ENCODE measurements around the gene DNAJB8. TPM values are rescaled to one million over a fixed set of nuclear protein-coding genes. Genes with fewer than 3 reads are reported as not detected.

Gene DNAJB8
- total RNA-seq, 2 experiments from 2014 or later = not detected

DNA sequence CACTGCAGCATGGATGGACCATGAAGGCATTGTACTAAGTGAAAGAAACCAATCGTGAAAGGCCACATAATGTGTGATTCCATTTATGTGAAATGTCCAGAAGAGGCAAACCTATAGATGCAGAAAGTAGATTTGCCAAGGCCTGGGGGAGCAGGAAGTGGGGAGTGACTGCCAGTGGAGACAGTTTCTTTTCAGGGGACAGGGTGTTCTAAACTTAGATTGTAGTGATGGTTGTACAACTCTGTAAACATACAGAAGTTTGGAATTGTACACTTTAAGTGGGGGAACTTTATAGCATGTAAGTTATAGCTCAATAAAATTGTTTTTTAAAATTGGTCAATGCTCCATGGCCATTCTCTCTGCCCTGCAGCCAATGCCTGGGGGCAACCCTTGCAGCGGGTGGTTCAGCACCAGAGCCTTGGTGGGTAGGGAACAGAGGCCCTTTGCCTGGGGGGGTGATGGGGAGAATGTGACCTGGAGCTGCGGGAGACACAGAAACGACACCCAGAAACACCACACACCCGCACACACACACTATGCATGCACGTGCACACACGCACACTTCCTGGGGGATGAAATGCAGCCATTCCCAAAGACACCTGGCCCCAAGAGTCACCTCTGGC is 43.1 kb downstream of the DNAJB8 start:
- Histone ChIP-seq H3K27ac (ENCODE audit: low read depth, low read length, poor library complexity, severe bottlenecking) (no peak overlapping the region), H3K9me3 (ENCODE audit: low read length) (no peaks in the 10 kb centered on the region), H3K4me3 (ENCODE audit: low read depth, low read length, poor library complexity, severe bottlenecking) (no peak overlapping the region), H3K36me3 (ENCODE audit: insufficient read depth, low read length) (no peaks in the 10 kb centered on the region), H3K9me2 (ENCODE audit: insufficient read depth, low read length) (no peaks in the 10 kb centered on the region), H4K20me1 (ENCODE audit: insufficient read depth, low read length) (no peaks in the 10 kb centered on the region), H3K4me2 (ENCODE audit: low read length) (no peak overlapping the region), H3K79me2 (ENCODE audit: insufficient read depth, low read depth, low read length) (no peaks in the 10 kb centered on the region), H2AFZ (ENCODE audit: low read length) (no peak overlapping the region), H3K4me1 (ENCODE audit: insufficient read depth, low read length, poor library complexity, severe bottlenecking) (no peaks in the 10 kb centered on the region)
- TF ChIP-seq, protein P1, sequence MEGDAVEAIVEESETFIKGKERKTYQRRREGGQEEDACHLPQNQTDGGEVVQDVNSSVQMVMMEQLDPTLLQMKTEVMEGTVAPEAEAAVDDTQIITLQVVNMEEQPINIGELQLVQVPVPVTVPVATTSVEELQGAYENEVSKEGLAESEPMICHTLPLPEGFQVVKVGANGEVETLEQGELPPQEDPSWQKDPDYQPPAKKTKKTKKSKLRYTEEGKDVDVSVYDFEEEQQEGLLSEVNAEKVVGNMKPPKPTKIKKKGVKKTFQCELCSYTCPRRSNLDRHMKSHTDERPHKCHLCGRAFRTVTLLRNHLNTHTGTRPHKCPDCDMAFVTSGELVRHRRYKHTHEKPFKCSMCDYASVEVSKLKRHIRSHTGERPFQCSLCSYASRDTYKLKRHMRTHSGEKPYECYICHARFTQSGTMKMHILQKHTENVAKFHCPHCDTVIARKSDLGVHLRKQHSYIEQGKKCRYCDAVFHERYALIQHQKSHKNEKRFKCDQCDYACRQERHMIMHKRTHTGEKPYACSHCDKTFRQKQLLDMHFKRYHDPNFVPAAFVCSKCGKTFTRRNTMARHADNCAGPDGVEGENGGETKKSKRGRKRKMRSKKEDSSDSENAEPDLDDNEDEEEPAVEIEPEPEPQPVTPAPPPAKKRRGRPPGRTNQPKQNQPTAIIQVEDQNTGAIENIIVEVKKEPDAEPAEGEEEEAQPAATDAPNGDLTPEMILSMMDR (conservative IDR thresholded peaks at IDR 0.05; ENCODE audit: low read length) = no peak
- TF ChIP-seq EZH2phosphoT487 (IDR thresholded peaks at IDR 0.05; ENCODE audit: borderline replicate concordance, low read depth, low read length) = no peak
- BruUV-seq (replicated peaks) = no TSS peak
- POLR2A ChIA-PET = no interaction called here
- DNase-seq (ENCODE audit: low spot score) = no peak
- intact Hi-C loops (cut with micrococcal nuclease; ENCODE audit: unreplicated experiment) = no loop called here
- CTCF ChIA-PET (ENCODE audit: unreplicated experiment) = no interaction called here

DNA sequence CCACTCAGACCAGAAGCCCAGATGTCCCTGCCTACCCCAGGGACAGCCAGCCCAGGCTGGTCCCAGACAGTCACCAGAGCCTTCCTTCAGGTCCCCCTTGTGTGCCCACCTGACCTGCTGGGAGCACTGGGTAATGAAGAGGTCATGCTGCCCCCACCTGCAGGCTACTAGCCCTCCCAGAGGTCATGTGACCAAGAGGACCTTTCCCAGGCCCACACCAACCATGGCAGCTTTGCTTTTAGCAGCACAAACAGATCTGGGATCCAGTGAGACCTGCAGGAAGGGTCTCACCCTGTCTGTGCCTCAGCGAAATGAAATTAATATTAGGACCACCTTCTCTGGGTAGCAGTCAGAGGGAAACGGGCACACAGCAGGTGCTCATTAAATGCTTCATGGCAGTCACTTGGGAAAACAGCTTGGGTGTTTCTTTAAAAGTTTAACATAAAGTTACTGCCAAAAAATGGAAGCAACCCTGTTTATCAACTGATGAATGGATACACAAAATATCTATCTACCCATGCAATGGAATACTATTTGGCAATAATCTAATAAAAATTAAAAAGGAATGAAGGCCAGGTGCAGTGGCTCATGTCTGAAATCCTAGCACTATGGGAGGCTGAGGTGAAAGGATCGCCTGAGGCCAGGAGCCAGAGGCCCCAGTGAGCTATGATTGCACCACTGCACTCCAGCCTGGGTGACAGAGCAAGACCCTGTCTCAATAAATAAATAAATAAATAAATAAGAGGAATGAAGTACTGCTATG is 43.7 kb downstream of the DNAJB8 start:
- H4K20me1 ChIP-seq (ENCODE audit: insufficient read depth, low read length) = no peaks in the 10 kb centered on the region
- no peak overlapping the region for H3K4me2 ChIP-seq (ENCODE audit: low read length)
- H3K9me3 ChIP-seq (ENCODE audit: low read length) = no peaks in the 10 kb centered on the region
- no peaks in the 10 kb centered on the region for H3K9me2 ChIP-seq (ENCODE audit: insufficient read depth, low read length)
- H3K4me3 ChIP-seq (ENCODE audit: low read depth, low read length, poor library complexity, severe bottlenecking) = no peak overlapping the region
- intact Hi-C loops (cut with micrococcal nuclease; ENCODE audit: unreplicated experiment) = no loop called here
- no peaks in the 10 kb centered on the region for H3K36me3 ChIP-seq (ENCODE audit: insufficient read depth, low read length)
- BruUV-seq (replicated peaks) = no TSS peak
- no peak for TF ChIP-seq EZH2phosphoT487 (IDR thresholded peaks at IDR 0.05; ENCODE audit: borderline replicate concordance, low read depth, low read length)
- TF ChIP-seq, protein P1 (conservative IDR thresholded peaks at IDR 0.05; ENCODE audit: low read length) = no peak
- H3K27ac ChIP-seq (ENCODE audit: low read depth, low read length, poor library complexity, severe bottlenecking) = no peak overlapping the region
- ChIA-PET CTCF (ENCODE audit: unreplicated experiment) (no interaction called here), POLR2A (no interaction called here)
- DNase-seq (ENCODE audit: low spot score) = no peak
- H2AFZ ChIP-seq (ENCODE audit: low read length) = no peak overlapping the region
- H3K79me2 ChIP-seq (ENCODE audit: insufficient read depth, low read depth, low read length) = no peaks in the 10 kb centered on the region
- no peaks in the 10 kb centered on the region for H3K4me1 ChIP-seq (ENCODE audit: insufficient read depth, low read length, poor library complexity, severe bottlenecking)

DNA sequence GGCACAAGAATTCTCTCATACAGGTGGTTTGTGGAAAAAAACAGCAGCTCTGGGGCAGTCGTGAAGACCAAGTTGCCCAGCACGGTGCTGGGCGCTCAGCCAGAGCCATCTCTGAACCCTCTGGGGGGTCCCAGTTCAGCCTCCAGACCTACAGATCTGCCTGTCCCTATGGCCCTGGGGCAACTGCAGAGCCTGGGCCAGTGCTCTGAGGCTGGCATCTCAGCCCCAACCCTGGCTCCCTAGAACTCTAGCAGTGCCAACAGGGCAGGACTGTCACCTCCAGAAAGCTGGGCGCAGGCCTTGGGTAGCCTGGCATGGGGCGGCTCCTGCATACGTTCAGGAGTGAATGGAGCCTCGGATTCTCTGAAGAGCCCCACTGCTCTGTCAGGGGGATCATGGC is 44.7 kb downstream of the DNAJB8 start:
- TF ChIP-seq EZH2phosphoT487 (IDR thresholded peaks at IDR 0.05; ENCODE audit: borderline replicate concordance, low read depth, low read length) = no peak
- TF ChIP-seq, protein P1 (conservative IDR thresholded peaks at IDR 0.05; ENCODE audit: low read length) = no peak
- BruUV-seq (replicated peaks) = no TSS peak
- H3K4me2 ChIP-seq (ENCODE audit: low read length) = no peak overlapping the region
- DNase-seq (ENCODE audit: low spot score) = no peak
- no peak overlapping the region for H3K4me3 ChIP-seq (ENCODE audit: low read depth, low read length, poor library complexity, severe bottlenecking)
- ChIA-PET CTCF (ENCODE audit: unreplicated experiment) (no interaction called here), POLR2A (no interaction called here)
- no peaks in the 10 kb centered on the region for H4K20me1 ChIP-seq (ENCODE audit: insufficient read depth, low read length)
- H3K9me2 ChIP-seq (ENCODE audit: insufficient read depth, low read length) = no peaks in the 10 kb centered on the region
- no peaks in the 10 kb centered on the region for H3K79me2 ChIP-seq (ENCODE audit: insufficient read depth, low read depth, low read length)
- H3K27ac ChIP-seq (ENCODE audit: low read depth, low read length, poor library complexity, severe bottlenecking) = no peak overlapping the region
- intact Hi-C loops (cut with micrococcal nuclease; ENCODE audit: unreplicated experiment) = no loop called here
- H2AFZ ChIP-seq (ENCODE audit: low read length) = no peak overlapping the region
- H3K36me3 ChIP-seq (ENCODE audit: insufficient read depth, low read length) = no peaks in the 10 kb centered on the region
- H3K4me1 ChIP-seq (ENCODE audit: insufficient read depth, low read length, poor library complexity, severe bottlenecking) = no peaks in the 10 kb centered on the region
- H3K9me3 ChIP-seq (ENCODE audit: low read length) = no peaks in the 10 kb centered on the region
